CD4-positive, alpha-beta T cell treated with Interleukin-4 for 1 hour (primary cell): Measurements from ENCODE around the gene CD163L1.

Experiments
- DNase-seq, 2 donors: peaks; one replicate each; pipeline ENCODE4 v3.0.0-alpha.2; 2020 to 2022

CD163L1 gene

GRCh38 chr12:7321624-7322023 is 122.3 kb downstream of the CD163L1 start:
- DNase-seq, result no peak

- peak in 1 of 2 donors; percentile 3 for DNase-seq
Observed at GRCh38 chr12:7319930-7320329, 124.0 kb downstream of the CD163L1 start.

- DNase-seq, result no peak
Observed at GRCh38 chr12:7310070-7310469, 133.9 kb downstream of the CD163L1 start.
